LHCN-M2 (cell line): ENCODE results near the gene NKAIN1. TPM values are rescaled to one million over a fixed set of nuclear protein-coding genes. Genes with fewer than 3 reads are reported as not detected.
"Not testable (repeated sequence)": the region's sequence is repeated elsewhere in the genome, so short reads cannot be mapped to it uniquely, and the experiment has no call there.

Experiments used
- DNase-seq: peaks from one replicate; pipeline ENCODE4 v3.0.0-alpha.2; 2012; ENCODE audit warnings: low read depth
- total RNA-seq: library from RNA; depleted of rRNA; stranded (reverse); fragments of >200 nt; gene quantifications from 2 replicates; pipeline ENCODE4 v1.2.3, GENCODE V29; 2014

The NKAIN1 gene
- total RNA-seq, 1 experiment from 2014 or later, result not detected

DNA sequence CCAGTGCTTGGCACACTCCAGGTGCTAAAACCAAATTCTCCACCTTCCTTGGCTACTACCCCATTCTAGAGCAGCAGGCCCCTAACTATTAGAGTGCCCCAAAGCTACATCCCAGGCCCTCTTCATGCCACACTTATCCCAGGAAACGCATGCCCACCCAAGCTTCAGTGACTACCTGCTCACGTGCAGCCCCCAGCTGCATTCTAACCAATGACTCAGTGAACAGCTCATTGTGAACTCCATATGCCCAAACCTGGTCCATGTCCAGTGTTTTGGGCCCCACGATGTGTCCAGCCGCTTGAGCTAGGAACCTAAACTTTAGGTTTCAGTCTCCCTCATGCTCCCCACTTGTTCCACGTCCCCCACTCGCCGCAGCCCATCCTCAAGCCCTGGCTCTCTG lies 41.5 kb downstream of the NKAIN1 start:
- no peak for DNase-seq

DNA sequence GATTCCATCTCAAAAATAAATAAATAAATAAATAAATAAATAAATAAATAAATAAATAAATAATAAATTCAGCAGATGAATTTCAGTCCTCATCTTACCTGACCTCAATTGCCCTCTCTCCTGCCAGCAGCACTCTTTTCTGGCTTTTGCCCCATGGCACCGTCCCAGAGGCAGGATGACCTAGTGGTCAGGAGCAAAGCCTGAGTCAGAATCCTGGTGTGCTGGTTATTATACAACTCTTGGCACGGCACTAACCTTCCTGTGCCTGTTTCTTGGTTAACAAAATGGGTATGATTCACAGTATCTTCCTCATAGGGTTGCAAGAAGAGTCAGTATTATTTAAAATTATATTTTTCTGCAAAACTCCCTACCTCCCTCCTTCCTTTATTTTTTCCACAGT lies 43.0 kb downstream of the NKAIN1 start:
- DNase-seq, result peak; percentile 50

- not testable (repeated sequence) for DNase-seq
Observed at GRCh38 chr1:31195267-31195666, 44.4 kb downstream of the NKAIN1 start.

- no peak for DNase-seq
Observed at GRCh38 chr1:31193729-31194128, 46.0 kb downstream of the NKAIN1 start.

GRCh38 chr1:31191281-31191680 lies 48.4 kb downstream of the NKAIN1 start:
- no peak for DNase-seq

DNA sequence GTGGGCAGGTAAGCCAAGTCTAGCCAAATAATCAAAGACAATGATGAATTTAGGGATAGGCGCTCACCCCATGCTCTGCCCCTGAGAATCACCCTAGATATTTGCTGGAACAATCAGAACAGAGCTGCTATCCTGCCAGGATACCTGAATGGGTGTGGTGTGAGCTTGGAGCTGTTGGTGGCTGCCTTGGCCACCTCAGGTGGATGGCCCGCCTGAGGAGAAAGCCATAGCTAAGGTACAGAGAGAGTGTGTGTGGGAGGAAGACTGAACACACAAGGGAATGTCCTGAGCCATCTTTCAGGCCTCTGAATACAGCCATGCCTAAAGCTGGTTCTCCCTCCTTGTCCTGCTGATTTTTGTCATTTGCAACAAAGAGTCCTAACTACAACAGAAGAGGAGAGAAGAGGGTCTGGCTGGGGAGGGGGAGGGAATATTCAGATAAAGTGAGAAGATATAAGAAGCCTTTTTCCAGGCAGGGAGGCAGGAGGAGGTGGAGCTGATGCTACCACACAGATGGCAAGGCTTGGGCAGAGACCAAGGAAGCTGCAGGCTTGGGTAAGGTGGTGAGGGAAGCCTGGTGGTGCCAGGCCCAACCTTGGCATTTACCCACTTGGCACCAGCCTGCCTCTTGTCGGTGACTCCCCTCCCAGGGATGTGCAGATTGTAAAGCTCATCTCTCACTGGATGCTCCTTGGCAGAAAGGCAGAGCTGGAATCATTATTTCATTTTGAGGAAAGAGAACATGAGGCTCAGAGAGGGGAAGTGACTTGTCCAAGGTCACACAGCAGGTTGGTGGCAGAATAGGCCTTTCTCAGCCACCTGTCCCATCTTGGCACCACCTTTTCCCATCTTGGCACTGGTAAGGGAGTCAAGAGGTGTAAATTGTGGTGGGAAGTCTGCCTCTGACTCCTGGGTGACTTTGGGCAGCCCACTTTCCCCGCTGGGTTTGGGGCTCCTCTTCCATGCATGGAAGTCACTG lies 49.7 kb downstream of the NKAIN1 start:
- DNase-seq, result no peak

GRCh38 chr1:31183927-31184554 lies 55.6 kb downstream of the NKAIN1 start:
- DNase-seq, result peak; percentile 17

DNA sequence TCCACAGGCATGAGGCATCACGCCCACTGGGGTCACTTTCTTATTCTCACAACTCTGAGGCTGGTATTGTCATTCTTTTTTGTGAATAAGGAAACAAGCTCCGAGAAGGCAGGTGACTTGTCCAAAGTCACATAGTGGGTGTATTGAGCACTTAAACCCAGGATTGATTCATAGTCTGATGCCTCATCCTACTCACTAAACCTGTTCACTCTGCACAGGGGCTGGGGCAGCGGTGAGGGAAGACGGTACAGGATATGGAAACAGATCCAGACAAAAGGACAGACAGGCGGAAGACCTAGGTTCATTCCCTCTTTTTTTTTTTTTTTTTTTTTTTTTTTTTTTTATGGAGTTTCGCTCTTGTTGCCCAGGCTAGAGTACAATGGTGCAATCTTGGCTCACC lies 56.6 kb downstream of the NKAIN1 start:
- no peak for DNase-seq

- DNase-seq, result peak; percentile 98
Observed at GRCh38 chr1:31182352-31182751, 57.3 kb downstream of the NKAIN1 start.

GRCh38 chr1:31181515-31182343 lies 58.0 kb downstream of the NKAIN1 start:
- DNase-seq, result peak; percentile 43

- no peak for DNase-seq
Observed at GRCh38 chr1:31180338-31180737, 59.3 kb downstream of the NKAIN1 start.

DNA sequence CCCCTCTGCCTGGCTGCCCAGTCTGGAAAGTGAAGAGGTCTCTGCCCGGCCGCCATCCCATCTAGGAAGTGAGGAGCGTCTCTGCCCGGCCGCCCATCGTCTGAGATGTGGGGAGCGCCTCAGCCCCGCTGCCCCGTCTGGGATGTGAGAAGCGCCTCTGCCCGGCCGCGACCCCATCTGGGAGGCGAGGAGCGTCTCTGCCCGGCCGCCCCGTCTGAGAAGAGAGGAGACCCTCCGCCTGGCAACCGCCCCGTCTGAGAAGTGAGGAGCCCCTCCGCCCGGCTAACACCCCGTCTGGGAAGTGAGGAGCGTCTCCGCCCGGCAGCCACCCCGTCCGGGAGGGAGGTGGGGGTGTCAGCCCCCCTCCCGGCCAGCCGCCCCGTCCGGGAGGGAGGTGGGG lies 63.4 kb downstream of the NKAIN1 start:
- DNase-seq, result not testable (repeated sequence)

DNA sequence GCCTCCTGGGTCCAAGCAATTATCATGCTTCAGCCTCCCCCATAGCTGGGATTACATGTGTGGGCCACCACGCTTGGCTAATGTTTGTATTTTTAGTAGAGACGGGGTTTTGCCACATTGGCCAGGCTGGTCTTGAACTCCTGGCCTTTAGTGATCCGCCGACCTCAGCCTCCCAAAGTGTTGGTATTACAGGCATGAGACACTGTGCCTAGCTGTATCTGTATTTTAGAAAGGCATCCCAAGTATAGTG lies 69.3 kb downstream of the NKAIN1 start:
- DNase-seq, result no peak

DNA sequence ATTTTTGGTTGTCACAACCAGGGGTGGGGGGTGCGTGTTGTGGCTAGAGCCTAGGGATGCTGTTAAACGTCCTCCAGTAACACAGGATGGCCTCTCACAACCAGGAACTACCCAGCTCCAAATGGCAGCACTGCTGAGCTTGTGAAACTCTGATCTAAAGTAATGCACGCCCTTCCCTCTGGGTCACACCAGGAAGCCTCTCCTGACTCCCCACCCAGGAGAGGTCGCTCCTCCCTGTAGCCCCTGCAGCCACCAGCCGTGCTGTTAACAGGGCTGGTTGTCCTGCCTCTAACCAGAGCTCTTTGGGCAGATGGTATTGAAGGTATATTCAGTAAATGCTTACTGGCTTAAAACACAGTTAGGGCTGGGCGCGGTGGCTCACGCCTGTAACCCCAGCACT lies 73.2 kb downstream of the NKAIN1 start:
- no peak for DNase-seq

- no peak for DNase-seq
Observed at GRCh38 chr1:31164291-31164690, 75.4 kb downstream of the NKAIN1 start.

- no peak for DNase-seq
Observed at GRCh38 chr1:31163866-31164265, 75.8 kb downstream of the NKAIN1 start.

DNA sequence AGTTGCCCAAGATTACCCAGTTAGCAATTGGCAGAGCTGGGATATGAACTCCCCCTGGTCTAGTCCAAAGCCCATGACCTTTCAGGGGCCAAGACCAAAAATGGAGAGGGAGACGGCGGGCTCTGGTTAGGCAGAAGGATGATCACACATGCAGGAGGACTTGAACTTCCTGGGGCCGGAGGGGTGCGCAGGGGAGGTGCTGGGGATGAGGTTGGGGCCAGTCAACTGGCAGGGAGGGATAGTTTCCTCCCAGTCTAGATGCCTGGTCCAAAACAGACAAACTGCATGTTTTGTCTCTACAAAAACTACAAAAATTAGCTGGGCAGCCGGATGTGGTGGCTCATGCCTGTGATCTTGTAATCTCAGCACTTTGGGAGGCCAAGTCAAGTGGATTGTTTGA lies 78.1 kb downstream of the NKAIN1 start:
- DNase-seq, result no peak

DNA sequence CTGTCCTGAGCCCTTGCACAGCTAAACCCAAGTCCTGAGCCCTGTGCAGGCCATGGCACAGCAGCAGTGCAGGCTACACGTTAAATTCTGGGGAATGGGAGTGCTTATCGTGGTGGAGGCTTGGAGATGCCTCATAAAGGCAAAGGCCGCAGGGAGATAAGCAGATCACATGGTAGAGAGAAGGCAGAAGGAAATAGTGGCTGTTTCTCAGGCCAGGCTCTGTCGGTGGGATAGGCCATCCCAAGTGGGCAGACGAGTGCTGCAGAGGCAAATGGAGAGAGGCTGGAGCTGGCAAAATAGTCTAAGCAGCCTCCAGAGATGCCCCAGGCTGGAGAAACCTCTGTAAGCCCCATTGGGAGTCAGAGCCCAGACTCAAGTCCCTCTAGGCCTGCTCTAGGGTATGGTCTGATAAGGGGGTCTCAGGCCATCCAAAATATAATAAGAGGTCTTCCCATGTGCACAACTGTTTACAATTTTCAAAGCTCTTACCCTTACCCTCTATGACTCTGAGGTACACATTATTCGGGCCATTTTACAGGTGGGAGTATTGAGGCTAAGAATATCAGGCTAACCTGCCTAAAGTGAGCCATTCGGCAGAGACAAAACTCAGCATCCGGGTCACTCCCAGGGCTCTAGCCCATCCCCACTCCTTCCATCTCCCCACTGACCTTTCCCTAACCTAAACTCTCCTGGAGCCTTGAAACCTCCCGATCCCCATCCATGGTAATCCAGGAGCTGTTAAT lies 79.6 kb downstream of the NKAIN1 start:
- DNase-seq, result no peak

GRCh38 chr1:31159323-31159722 lies 80.4 kb downstream of the NKAIN1 start:
- DNase-seq, result no peak

GRCh38 chr1:31155216-31155806 lies 84.4 kb downstream of the NKAIN1 start:
- DNase-seq, result peak; percentile 58

DNA sequence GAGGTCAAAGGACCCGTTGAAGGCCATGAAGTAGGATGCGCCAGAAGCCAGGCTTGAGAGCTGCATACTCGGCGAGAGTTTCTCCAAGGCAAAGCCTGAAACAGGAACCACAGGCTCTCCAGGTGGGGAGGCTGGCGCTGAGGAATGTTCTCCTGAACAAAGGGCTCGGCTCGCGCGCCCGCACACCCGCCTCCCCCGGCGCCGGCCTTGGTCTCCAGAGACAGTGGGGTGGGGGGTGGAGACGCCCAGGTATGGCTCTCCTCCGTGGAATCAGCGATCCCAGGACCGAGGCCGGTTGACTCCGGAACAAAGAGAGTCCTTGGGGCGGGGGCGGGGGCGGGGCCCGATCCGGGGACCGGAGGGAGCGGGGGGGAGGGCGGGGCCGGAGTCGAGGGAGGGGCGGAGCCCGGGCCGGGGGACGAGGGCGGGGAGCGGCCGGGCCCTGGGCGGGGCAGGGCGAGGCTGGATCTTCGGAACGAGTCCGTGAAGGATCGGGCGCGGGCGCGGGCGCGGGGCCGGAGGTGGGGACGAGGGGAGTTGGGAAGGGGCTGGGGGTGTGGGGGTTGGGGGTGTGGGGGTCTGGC lies 85.0 kb downstream of the NKAIN1 start:
- peak; percentile 59 for DNase-seq
